ENCODE data around the gene IL1RL2. TPM values are rescaled to one million over a fixed set of nuclear protein-coding genes. Genes with fewer than 3 reads are reported as not detected.

IL1RL2 gene
- under 1 TPM in 2 of 4 donors, not detected in 2; 0.17 to 0.44 TPM for total RNA-seq

GRCh38 chr2:102186791-102187495 lies at the start of gene IL1RL2:
Gene IL1RL2, plus strand, starts transcription at chr2:102187023. Its CDS starts 845 bp downstream, at chr2:102187868.
- no peak for TF ChIP-seq CTCF (IDR thresholded peaks at IDR 0.05; ENCODE audit: low read depth)

DNA sequence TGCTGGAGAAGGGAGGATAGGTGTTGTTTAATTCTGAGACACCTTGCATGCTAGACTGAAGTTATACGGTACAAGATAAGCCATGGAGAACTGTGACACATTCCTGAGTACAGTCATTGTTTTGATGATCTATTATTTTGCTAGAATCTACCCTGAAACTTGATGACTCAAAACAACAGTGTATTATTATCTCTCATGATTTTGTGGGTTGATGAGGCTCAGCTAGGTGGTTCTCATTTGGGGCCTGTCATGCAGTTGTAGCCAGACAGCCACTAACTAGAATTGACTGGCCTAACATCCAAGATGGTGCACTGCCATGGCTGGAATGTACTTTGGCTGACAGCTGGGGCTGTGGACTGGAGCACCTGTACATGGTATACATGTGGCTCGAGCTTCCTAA lies 49.7 kb upstream of the IL1RL2 start:
- no peak for TF ChIP-seq CTCF (IDR thresholded peaks at IDR 0.05; ENCODE audit: low read depth)

GRCh38 chr2:102138331-102138730 lies 48.5 kb upstream of the IL1RL2 start:
- no peak for TF ChIP-seq CTCF (IDR thresholded peaks at IDR 0.05; ENCODE audit: low read depth)

- TF ChIP-seq CTCF (IDR thresholded peaks at IDR 0.05; ENCODE audit: low read depth), result no peak
These were observed 47.0 kb upstream of the IL1RL2 start for GRCh38 chr2:102139851-102140250.

DNA sequence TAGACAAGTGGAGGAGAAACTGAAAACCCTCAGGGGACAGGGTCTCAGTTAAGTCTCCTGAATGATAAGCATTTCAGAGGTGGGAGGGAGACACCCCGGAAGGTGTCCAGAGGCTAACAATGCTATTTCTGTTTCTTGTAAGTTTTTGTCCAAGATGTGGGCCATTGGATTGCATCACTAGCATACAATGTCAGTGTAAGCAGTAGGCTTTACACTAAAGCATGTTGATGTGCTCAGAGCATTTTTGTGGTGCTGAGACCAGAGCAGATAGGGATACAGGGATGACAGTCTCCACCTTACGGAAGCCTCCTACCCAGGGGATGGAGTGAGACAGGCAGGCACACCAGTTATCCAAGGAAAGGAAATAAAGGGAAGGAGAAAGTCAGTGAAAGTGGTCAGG lies 46.4 kb upstream of the IL1RL2 start:
- no peak for TF ChIP-seq CTCF (IDR thresholded peaks at IDR 0.05; ENCODE audit: low read depth)

DNA sequence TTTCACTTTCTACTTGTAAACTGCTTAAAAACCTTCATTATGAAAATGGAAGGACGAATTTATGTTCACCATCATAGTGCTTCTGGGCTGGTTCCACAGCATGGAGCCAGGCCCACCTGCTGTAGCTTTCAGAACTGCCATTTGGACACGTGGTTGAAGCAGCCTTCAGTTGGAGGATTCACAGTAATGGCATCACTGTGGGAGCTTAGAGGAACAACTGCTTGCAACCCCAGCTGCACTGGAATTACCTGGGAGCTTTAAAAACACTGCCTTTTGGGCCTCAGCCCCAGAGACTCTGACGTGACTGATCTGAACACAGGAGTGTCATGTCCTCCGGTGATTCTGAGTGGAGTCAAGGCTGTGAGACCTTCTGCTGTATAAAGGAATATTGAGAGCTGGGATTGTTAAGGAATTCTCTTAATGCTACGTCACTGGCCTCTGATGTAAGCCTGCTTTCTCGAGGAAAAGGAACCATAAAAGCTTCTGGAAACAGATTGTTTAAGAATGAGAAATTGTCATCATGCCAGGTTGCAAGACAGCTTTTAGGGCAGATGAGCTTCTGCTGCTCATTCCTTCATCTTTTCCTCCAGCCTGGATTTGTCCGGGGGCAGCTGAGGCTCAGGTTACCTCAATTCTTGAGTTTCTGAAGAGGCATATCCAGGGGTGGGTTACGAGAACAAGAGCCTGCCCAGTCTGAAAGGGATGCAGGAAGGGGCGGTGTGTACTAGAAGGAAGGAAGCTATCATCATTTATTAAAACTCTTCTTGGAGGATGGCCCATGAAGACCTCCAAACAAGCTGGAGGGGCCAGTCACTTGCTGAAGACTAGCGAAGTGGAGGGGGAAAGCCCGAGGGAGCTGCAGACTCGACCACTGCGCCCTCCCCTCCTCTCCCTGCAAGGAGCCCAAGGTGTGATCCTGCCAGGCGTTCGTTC lies 45.5 kb upstream of the IL1RL2 start:
- no peak for TF ChIP-seq CTCF (IDR thresholded peaks at IDR 0.05; ENCODE audit: low read depth)

All from subcutaneous adipose tissue (tissue), 4 donors.